ENCODE data around the gene SCN4B. TPM values are rescaled to one million over a fixed set of nuclear protein-coding genes. Genes with fewer than 3 reads are reported as not detected.

Gene SCN4B
- polyA plus RNA-seq, 1 donor (not counting 4 experiments of a cell fraction or from before 2014, with no cell fraction given), result 7.7 TPM

GRCh38 chr11:118154641-118155040 is 2.0 kb upstream of the SCN4B start:
- Histone ChIP-seq H3K4me1 (ENCODE audit: control insufficient read depth, extremely low read depth, insufficient read depth, low read length) (peaks cover 11% of the 10 kb centered on the region), H4K20me1 (ENCODE audit: control insufficient read depth, extremely low read depth, insufficient read depth, low read length) (no peaks in the 10 kb centered on the region), H3K27ac (ENCODE audit: control insufficient read depth, insufficient read depth, low read length) (no peak overlapping the region), H3K9ac (ENCODE audit: control insufficient read depth, extremely low read depth, insufficient read depth, low read length) (no peak overlapping the region), H2AFZ (ENCODE audit: control insufficient read depth, low read length) (no peak overlapping the region), H3K9me1 (ENCODE audit: control insufficient read depth, extremely low read depth, insufficient read depth, low read length) (no peaks in the 10 kb centered on the region), H3K36me3 (ENCODE audit: control insufficient read depth in 2 of 2, extremely low read depth in 1 of 2, insufficient read depth in 2 of 2, low read length in 2 of 2) (no peaks in the 10 kb centered on the region), H3K4me3 (ENCODE audit: control insufficient read depth in 2 of 3, extremely low read depth in 1 of 3, insufficient read depth in 2 of 3, low read depth in 1 of 3, low read length in 3 of 3) (no peak overlapping the region), H3K4me2 (ENCODE audit: control insufficient read depth, extremely low read depth, insufficient read depth, low read depth, low read length) (no peak overlapping the region), H3K79me2 (ENCODE audit: control insufficient read depth, insufficient read depth, low read length) (no peaks in the 10 kb centered on the region), H3K9me3 (ENCODE audit: control insufficient read depth, low read depth, low read length) (no peaks in the 10 kb centered on the region), H3K27me3 (ENCODE audit: control insufficient read depth, extremely low read depth, insufficient read depth, low read length) (peaks cover 13% of the 10 kb centered on the region)
- FAIRE-seq, result no peak
- TF ChIP-seq EZH2 (IDR thresholded peaks at IDR 0.05; ENCODE audit: low read length) (no peak), CTCF (optimal IDR thresholded peaks at IDR 0.05 in 1 of 3, IDR thresholded peaks at IDR 0.05 in 1 of 3, conservative IDR thresholded peaks at IDR 0.05 in 1 of 3; ENCODE audit: extremely low read depth in 1 of 3, insufficient read depth in 2 of 3, low read length in 3 of 3) (no peak)
- no peak for DNase-seq (ENCODE audit: low read depth, low spot score)
- dilution Hi-C loops (cut with MboI; ENCODE audit: extremely low pct_ligation_motif_present, low sequenced_read_pairs), result no loop called here

DNA sequence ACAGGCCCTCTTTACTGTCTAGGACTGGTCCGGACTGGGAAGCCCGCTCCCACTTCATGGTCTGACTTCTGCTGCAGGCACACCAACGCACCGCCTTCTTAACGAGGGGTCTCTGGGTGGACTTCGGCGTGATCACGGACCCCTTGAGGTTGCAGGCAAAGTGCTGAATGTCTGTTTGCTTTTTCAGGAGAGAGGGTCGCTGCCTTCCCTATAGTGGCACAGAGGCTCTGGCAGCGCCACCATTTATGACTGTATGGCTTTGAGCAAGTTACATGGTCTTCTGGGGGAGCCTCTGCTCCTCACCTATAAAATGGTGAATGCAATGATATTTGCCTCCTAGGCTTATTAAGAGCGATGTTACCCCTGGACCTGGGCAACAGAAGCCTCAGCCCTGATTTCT is 1.4 kb upstream of the SCN4B start:
- Histone ChIP-seq H3K4me3 (ENCODE audit: control insufficient read depth in 2 of 3, extremely low read depth in 1 of 3, insufficient read depth in 2 of 3, low read depth in 1 of 3, low read length in 3 of 3) (no peak overlapping the region), H3K27me3 (ENCODE audit: control insufficient read depth, extremely low read depth, insufficient read depth, low read length) (peaks cover 13% of the 10 kb centered on the region), H3K4me2 (ENCODE audit: control insufficient read depth, extremely low read depth, insufficient read depth, low read depth, low read length) (no peak overlapping the region), H3K4me1 (ENCODE audit: control insufficient read depth, extremely low read depth, insufficient read depth, low read length) (peaks cover 14% of the 10 kb centered on the region), H3K36me3 (ENCODE audit: control insufficient read depth in 2 of 2, extremely low read depth in 1 of 2, insufficient read depth in 2 of 2, low read length in 2 of 2) (no peaks in the 10 kb centered on the region), H3K9me1 (ENCODE audit: control insufficient read depth, extremely low read depth, insufficient read depth, low read length) (no peaks in the 10 kb centered on the region), H2AFZ (ENCODE audit: control insufficient read depth, low read length) (no peak overlapping the region), H4K20me1 (ENCODE audit: control insufficient read depth, extremely low read depth, insufficient read depth, low read length) (no peaks in the 10 kb centered on the region), H3K9ac (ENCODE audit: control insufficient read depth, extremely low read depth, insufficient read depth, low read length) (no peak overlapping the region), H3K27ac (ENCODE audit: control insufficient read depth, insufficient read depth, low read length) (no peak overlapping the region), H3K9me3 (ENCODE audit: control insufficient read depth, low read depth, low read length) (no peaks in the 10 kb centered on the region), H3K79me2 (ENCODE audit: control insufficient read depth, insufficient read depth, low read length) (no peaks in the 10 kb centered on the region)
- TF ChIP-seq CTCF (optimal IDR thresholded peaks at IDR 0.05 in 1 of 3, IDR thresholded peaks at IDR 0.05 in 1 of 3, conservative IDR thresholded peaks at IDR 0.05 in 1 of 3; ENCODE audit: extremely low read depth in 1 of 3, insufficient read depth in 2 of 3, low read length in 3 of 3), result no peak
- no peak for TF ChIP-seq EZH2 (IDR thresholded peaks at IDR 0.05; ENCODE audit: low read length)
- DNase-seq (ENCODE audit: low read depth, low spot score), result no peak
- FAIRE-seq, result no peak
- dilution Hi-C loops (cut with MboI; ENCODE audit: extremely low pct_ligation_motif_present, low sequenced_read_pairs), result no loop called here
